Measurements from ENCODE around the gene TANGO2. TPM values are rescaled to one million over a fixed set of nuclear protein-coding genes. Genes with fewer than 3 reads are reported as not detected.
"Not testable (repeated sequence)": the region's sequence is repeated elsewhere in the genome, so short reads cannot be mapped to it uniquely, and the experiment has no call there.

Gene TANGO2
- total RNA-seq, 3 donors from 2014 or later, result 17.5 to 29.7 (median 27.6) TPM

DNA sequence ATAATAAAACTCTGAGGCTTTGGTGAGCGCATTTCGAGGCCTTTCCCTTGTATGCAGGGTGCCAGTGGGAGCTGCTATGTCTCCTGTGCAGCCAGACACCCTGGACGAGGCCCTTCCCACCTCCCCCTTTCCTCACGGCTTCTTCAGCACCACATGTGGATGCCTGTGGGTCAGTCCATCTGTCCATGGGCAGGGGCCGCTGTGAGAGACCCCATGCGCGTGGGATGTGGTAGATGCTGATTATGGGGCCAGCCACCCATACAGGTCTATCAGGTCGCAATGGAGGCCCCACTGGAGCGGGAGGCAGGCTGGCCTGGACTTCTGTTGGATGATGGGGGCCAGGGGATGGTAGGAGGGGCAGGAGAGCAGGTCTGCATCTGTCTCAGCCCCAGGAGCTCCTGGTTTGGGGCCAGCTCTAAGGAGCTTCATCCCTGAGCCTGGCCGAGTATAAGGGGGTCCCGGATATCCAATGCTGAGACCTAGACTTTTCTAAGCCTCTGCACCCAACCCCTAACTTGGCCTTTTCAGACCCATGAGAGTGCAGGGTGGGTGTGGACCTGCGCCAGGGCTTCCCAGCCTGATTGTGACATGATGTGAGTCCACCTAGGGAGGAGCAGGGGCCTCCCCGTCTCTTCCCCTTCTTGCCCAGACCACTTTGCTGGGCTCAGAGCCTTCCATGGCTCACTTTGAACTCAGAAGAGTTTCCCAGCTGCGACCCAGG lies 45.1 kb downstream of the TANGO2 start:
- intact Hi-C loops (cut with DNase I, micrococcal nuclease), result no loop called here

DNA sequence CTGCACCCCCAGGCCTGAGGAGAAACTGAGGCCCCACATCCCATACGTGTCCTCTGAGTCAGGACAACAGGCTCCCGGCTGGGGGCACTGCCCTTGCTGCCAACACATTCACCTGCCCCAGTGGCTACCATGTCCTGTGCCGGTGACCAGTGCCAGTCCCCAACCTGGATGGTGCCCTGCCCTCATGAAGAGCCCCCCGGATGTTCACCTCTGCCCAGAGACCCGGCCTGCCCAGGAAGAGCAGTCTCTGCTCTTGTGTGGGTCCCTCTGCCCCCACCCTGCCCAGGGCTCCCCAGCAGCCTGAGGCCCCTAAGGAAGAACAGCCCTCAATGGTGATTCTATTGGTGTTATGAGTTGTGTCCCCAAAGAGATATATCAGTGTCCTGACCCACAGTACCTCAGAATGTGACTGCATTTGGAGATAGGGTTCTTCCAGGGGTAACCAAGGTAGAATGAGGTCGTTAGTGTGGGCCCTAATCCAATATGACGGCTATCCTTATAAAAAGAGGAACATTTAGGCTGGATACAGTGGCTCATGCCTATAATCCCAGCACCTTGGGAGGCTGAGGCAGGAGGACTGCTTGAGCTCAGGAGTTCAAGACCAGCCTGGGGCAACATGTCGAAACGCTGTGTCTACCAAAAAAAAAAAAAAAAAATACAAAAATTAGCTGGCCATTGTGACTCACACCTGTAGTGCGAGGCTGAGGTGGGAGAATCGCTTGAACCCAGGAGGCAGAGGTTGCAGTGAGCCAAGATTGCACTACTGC lies 45.9 kb downstream of the TANGO2 start:
- TF ChIP-seq CTCF (IDR thresholded peaks at IDR 0.05), result no peak
- no peaks in the 10 kb centered on the region for H3K4me1 ChIP-seq (ENCODE audit: low read depth)
- no peak overlapping the region for H3K4me3 ChIP-seq
- no peaks in the 10 kb centered on the region for H3K9me3 ChIP-seq
- intact Hi-C loops (cut with DNase I, micrococcal nuclease), result no loop called here
- no peaks in the 10 kb centered on the region for H3K36me3 ChIP-seq (ENCODE audit: low read depth)
- no peak for ATAC-seq
- no peak for DNase-seq

More for the DNA sequence above, 45.1 kb downstream of the TANGO2 start:
- H3K4me1 ChIP-seq (ENCODE audit: low read depth), result no peaks in the 10 kb centered on the region
- ATAC-seq (no peak), DNase-seq (no peak)
- H3K36me3 ChIP-seq (ENCODE audit: low read depth), result no peaks in the 10 kb centered on the region
- no peaks in the 10 kb centered on the region for H3K9me3 ChIP-seq
- H3K4me3 ChIP-seq, result no peak overlapping the region
- TF ChIP-seq CTCF (IDR thresholded peaks at IDR 0.05), result no peak

GRCh38 chr22:20067384-20067682 lies 46.4 kb downstream of the TANGO2 start:
- H3K9me3 ChIP-seq; intact Hi-C loops (cut with DNase I, micrococcal nuclease); H3K4me1 ChIP-seq (ENCODE audit: low read depth); DNase-seq; ATAC-seq; H3K4me3 ChIP-seq; H3K36me3 ChIP-seq (ENCODE audit: low read depth): not testable (repeated sequence)

- Histone ChIP-seq H3K4me3 (no peak overlapping the region), H3K36me3 (ENCODE audit: low read depth) (no peaks in the 10 kb centered on the region), H3K4me1 (ENCODE audit: low read depth) (no peaks in the 10 kb centered on the region), H3K9me3 (no peaks in the 10 kb centered on the region)
- ATAC-seq, result no peak
- no peak for DNase-seq
- TF ChIP-seq CTCF (IDR thresholded peaks at IDR 0.05), result no peak
- intact Hi-C loops (cut with DNase I, micrococcal nuclease), result no loop called here
Measured at GRCh38 chr22:20068640-20069039, 47.7 kb downstream of the TANGO2 start.

DNA sequence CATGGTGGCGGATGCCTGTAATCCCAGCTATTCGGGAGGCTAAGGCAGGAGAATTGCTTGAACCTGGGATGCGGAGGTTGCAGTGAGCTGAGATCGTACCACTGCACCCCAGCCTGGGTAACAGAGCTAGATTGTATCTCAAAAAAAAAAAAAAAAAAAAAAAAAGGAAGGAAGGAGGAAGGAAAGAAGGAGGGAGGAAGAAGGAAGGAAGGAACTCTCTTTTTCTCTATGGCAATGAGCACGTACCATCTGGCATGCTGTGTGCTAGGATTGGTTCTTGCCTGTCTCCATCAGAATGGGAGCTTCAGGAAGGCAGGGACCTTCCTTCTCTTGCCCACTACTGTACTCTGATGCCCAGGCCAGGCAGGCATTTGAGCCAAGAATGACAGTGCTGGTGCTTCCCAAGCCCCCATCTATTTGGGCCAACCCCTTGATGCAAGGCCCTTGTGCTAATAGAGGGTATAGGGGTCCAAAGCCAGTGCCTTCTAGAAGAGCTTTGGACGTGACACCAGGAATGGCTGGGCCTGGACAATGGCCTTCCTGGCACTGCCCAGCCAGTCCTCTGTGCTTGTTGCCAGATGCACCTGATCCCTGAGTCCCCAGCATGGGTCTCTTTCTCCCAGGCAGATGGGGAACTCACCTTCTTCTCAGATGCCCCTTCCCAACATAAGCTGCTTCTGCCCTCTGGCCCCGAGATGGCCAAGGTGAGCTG lies 48.6 kb downstream of the TANGO2 start:
- no peak for ATAC-seq
- intact Hi-C loops (cut with DNase I, micrococcal nuclease), result no loop called here

More for the DNA sequence above, 48.6 kb downstream of the TANGO2 start:
- H3K4me1 ChIP-seq (ENCODE audit: low read depth), result no peaks in the 10 kb centered on the region
- H3K4me3 ChIP-seq, result no peak overlapping the region
- TF ChIP-seq CTCF (IDR thresholded peaks at IDR 0.05), result no peak
- no peaks in the 10 kb centered on the region for H3K9me3 ChIP-seq
- H3K36me3 ChIP-seq (ENCODE audit: low read depth), result no peaks in the 10 kb centered on the region
- no peak for DNase-seq

Measured in mucosa of descending colon (tissue), 3 donors.